Stimulated activated CD8-positive, alpha-beta memory T cell treated with anti-CD3 and anti-CD28 coated beads, Interleukin-4, amount 100 ng/mL, for 24 hours (primary cell): ENCODE measurements around the gene PHF2.
A peak's percentile ranks its signal among the peaks of the same experiment; 100 is the strongest.

Source experiments
- DNase-seq: peaks from one replicate; pipeline ENCODE4 v3.0.0-alpha.2; 2020; ENCODE audit warnings: low read depth

PHF2 gene

GRCh38 chr9:93678199-93679019 lies 102.0 kb downstream of the PHF2 start:
- no peak for DNase-seq

DNA sequence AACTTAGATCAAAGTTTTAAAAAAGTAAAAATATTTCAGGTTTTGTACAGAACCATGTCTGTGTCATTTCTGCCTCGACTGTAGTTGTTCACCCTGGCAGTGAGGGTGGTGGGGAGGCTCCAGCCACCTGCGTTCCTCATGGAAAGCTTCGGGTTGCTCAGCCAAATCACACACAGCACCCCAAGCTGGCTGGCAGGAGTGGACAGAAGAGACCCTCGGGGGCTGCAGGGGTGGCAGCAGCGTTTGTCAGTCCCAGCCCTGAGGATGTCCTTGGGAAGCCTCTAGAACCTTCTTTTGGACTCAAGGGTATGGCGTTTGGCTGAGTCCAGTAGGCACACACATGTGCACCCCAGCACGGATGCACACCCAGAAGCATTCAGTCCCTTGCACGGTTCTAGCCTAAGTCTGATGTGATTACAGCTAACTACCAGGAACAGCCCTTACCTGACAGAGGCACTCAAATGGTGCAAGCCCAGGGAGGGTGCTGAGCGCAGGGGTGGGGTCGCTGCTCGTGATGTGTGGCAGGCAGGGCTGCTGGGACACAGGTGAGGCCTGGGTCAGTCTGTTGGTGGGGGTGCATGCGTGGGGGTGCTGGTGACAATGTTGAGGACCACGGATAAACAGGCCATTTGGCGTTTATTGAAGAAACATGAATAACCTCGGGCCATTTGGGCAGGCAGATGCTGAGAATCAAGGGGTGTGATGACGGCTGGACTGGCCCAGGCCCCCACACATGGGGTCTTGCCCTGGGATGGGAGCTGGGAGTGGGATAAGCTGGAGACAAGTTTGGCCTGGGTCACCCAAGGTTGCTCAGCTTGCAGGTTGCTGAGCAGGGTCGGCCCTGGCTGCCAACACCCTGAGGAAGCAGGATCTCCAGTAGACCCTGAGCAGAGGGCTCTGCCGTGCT lies 103.4 kb downstream of the PHF2 start:
- no peak for DNase-seq

DNA sequence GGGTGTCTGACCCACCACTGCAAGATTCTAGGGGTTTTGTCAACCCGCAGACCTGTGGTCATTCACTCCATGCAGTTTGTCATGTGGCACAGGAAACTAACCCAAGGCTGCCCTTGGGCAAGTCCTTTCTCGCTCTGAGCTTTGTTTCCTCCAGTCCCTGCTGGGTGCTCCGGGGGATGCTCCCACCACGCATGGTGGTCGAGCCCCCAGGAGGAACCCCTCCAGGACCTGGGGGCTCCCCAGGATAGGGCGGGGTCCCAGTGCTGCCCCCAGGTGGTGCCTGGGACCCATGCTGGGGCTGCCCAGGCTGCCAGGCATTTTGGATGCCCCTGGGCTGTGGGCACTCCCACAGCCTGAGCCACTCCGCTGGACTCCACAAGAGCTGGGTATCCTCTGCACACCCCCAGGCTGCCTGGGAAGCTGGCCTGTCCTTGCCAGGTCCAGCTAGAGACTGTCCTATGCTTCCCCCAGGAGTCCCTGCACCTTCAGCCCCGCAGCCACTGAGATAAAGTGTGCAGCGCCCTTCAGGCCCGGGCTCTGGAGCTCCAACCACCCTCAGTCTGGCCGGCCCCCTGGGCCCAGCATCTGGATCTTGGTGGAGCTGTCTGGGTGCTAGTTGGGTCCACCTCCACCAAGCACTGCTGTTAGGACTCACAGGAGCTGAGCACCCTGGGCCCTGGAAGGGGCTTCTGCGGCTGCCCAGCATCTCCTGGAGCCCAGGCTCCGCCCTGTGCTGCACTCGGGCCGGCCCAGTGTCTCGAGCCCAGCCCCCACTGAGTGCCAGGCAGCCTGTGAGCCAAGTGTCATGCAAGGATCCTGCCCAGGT lies 104.3 kb downstream of the PHF2 start:
- no peak for DNase-seq

GRCh38 chr9:93681269-93682154 lies 105.1 kb downstream of the PHF2 start:
- no peak for DNase-seq

GRCh38 chr9:93682155-93682968 lies 106.0 kb downstream of the PHF2 start:
- peak; percentile 49 for DNase-seq

GRCh38 chr9:93683331-93684134 lies 107.1 kb downstream of the PHF2 start:
- DNase-seq, result no peak

- DNase-seq, result no peak
Measured at GRCh38 chr9:93684161-93684765, 107.9 kb downstream of the PHF2 start.

DNA sequence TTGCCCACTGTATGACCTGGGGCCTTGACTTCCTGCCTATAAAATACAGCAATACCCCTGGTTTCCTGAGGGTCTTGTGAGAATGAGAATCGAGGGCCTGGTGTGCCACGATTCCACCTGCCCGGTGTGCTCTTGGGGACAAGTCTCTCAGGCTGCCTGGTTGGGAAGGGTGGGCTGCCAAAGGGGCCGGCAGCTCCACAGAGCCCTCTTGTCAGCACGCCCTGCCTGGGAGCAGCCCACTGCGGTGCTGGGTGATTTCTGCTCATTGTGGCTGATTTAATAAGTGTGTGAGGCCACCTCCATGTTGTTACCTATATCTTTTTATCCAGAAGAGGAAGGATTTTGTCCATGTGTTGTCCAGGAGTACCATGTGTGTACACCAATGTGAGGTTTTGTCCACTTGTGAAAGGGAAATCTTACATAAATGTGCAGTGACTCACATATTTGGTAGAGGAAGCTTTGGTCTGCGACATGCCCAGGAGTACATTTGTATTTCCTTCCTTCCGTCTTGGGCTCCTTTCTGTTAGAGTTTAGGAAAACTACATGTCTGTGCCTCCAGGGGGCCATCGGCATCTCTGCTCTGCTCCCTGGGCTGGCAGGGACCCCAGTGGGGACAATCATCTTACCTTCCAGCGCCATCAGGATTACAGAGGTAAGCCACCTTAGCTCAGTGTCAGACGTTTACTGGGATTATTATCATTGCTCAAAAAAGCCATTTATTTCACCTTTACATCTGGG lies 108.6 kb downstream of the PHF2 start:
- no peak for DNase-seq

- no peak for DNase-seq
Measured at GRCh38 chr9:93686127-93686879, 109.9 kb downstream of the PHF2 start.

DNA sequence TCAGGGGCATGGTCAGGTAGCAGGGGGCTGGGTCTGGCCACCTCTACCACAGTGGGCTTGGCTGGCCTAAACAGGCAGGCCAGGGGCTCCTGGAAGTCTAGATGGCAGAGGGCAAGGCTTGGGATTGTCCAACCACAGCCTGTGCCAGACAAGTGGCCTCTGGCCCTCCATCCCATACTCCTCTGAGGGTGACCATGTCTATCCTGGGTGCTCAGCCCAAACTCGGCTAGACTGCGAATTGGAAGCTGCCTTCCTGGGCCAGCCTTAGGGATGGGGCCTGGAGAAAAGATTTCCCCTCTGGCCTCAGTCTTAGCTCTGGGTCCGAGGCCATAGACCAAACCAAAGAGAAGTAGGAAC lies 110.5 kb downstream of the PHF2 start:
- no peak for DNase-seq

- DNase-seq, result no peak
Measured at GRCh38 chr9:93690618-93691017, 114.2 kb downstream of the PHF2 start.

DNA sequence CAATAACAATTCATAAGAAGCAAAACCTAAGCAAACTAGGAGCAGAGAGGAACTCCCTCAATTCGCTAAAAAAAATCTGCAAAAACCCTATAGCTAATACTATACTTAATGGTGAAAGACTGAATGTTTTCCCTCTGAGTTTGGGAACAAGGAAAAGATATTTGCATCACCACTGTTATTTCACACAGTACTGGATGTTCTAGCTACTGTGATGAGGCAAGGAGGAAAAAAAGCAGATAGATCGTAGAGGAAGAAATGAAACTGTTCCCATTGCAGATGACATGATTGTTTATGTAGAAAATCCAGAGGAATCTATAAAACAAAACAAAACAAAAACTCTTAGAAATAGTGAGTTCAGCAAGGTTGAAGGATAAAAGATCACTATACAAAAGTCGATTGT lies 116.7 kb downstream of the PHF2 start:
- no peak for DNase-seq

DNA sequence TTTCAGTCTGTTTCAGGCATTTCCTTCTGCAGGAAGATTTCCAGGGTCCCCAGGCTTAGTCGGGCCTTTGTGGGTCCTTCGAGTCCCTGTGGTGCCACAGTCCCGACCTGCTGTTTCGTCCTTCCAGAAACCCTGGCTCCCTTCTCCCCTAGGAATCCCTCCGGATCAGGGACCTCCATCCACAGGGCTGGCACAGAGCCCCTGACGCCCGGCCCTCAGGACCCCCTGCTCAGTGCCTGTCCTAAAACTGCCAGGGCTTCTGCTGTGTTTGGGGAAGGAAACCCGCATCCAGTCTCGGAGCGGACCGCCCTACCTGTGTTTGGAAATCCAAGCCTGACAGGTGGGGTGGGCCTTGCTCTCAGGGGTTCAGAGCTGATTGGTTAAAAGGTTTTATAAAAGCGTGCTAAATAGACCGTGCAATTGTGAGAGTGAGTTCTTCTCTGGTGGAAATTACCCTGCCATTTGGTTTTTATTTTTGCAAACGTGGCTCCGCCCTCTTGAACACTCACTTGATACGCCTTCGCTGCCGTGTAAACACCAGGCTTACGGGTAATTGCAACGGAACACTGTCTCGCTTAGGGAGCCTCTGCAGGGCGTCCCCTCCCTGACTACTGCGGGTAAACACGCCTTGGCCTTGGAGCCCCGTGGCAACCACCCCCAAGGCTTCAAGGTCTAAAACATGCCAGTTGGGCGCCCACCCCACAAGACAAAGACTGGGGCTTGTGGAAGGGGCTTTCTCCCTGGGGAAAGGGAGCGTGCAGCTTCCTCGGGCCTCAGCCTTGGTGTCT lies 121.2 kb downstream of the PHF2 start:
- no peak for DNase-seq

- DNase-seq, result no peak
Measured at GRCh38 chr9:93698140-93698908, 121.9 kb downstream of the PHF2 start.

- DNase-seq, result no peak
Measured at GRCh38 chr9:93699650-93700049, 123.3 kb downstream of the PHF2 start.
